H1 (cell line): ENCODE measurements around the gene SMC3. TPM values are rescaled to one million over a fixed set of nuclear protein-coding genes. Genes with fewer than 3 reads are reported as not detected.

ENCODE experiments used
- SRF ChIP-seq: IDR thresholded peaks from 2 replicates; pipeline ENCODE4 v1.6.1; 2011; ENCODE audit warnings: mild to moderate bottlenecking, low read depth, low read length, moderate library complexity
- polyA plus RNA-seq, 7 experiments: library from polyadenylated mRNA; depleted of rRNA in 3 of 7; stranded (reverse) in 5 of 7; unstranded in 2 of 7; fragments of >200 nt in 5 of 7; fragments of 200-250 nt in 2 of 7; gene quantifications; 1 replicate in 5 of 7; 2 replicates in 1 of 7; 4 replicates in 1 of 7; pipeline versions ENCODE4 v1.2.1 to v1.2.3, GENCODE V29; 2011 to 2013; ENCODE audit warnings: missing spikeins in 2 of 7, mixed read lengths in 2 of 7
- total RNA-seq: library from RNA; stranded (reverse); fragmentation: NEBNext Ultra II Directional; extraction: Animal tissue kit (Norgen Biotek cat#: 25700); gene quantifications from 2 replicates; pipeline ENCODE4 v1.2.1, GENCODE V29; 2021

SMC3 gene
- total and polyA plus RNA-seq, 2 of the 8 experiments (the other 6 are each of a cell fraction or from before 2014, with no cell fraction given) = 12.7 to 93.4 TPM

DNA sequence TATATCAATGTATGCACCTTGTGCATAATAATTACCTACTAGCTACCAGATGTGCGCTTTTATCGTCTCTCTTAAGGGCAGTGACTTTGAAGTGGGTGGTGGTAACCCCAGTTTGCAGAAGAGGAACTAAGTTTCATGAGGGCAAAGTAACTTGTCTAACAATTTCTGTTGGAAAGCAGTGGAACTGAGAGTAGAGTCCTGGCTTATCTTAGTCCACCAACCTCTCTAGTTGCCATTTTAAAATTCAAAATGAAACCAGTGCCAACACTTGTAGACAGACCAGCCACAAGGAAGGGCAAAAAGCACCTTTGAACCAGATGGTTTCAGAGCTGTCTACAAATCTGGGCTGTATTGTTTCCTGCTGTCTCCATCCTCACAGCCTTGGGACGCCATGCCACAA lies 44.6 kb downstream of the SMC3 start (continued):
- no peak for TF ChIP-seq SRF
